Activated CD4-positive, CD25-positive, alpha-beta regulatory T cell treated with anti-CD3 and anti-CD28 coated beads, Interleukin-2, amount 50 U/mL, for 24 hours (primary cell): ENCODE measurements around the gene MLANA.

Experiments
- ATAC-seq, 2 donors: fragments of 150-1000 bp; cut with Tn5 transposase; one replicate each; pipeline ENCODE4 v1.10.0; 2021; ENCODE audit warnings: mild to moderate bottlenecking in 1 of 2, moderate library complexity in 1 of 2

Gene MLANA

DNA sequence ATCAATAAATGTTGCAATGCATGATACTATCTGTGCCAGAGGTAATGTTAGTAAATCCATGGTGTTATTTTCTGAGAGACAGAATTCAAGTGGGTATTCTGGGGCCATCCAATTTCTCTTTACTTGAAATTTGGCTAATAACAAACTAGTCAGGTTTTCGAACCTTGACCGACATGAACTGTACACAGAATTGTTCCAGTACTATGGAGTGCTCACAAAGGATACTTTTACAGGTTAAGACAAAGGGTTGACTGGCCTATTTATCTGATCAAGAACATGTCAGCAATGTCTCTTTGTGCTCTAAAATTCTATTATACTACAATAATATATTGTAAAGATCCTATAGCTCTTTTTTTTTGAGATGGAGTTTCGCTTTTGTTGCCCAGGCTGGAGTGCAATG is 18.2 kb downstream of the MLANA start:
- no peak for ATAC-seq

DNA sequence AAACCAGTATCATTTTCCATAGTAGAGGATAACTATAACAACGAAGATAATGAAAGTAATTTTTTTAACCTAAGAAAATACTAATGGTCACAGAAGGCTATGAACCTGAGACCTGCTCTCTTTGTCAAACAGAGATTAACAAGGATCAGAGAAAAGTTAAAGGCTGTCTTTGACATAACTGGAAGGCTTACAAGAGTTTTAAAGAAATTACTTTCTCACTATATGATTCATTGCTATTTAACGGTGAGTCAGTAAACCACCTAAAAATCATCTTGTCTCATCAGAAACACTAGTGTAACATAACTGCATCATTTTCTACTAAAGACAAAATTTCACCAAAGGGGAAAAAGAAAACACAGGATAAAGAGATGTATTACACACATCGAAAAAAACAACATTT is 19.3 kb downstream of the MLANA start:
- peak; percentile 82 to 89 for ATAC-seq

DNA sequence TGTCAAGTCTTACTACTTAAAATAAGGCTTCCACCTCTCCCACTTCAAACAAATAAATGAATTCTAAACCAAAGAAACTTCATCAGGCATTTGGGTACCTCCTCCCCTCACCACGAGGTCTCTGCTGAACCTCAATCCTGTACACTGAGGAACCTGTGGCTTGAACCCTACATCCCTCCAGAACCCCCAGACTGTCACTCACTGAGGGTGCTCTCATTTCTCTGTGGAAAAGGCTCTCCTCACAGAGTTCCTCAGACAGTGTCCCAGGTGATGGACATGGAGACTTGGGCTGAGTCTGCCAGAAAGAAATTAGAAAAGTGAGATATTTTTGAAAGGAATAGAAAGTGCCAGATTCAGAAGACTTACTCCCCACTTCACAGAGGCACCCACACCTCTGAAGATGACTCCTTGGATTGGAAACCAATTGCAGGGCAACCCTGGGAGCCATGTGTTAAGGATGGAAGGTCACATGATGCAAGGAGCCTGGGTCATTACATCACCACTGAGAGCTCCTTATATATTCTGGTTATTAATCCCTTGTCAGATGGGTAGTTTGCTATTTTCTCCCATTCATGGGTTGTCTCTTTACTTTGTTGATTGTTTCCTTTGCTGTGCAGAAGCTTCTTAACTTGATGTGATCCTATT is 19.8 kb downstream of the MLANA start:
- ATAC-seq: peak; percentile 54

DNA sequence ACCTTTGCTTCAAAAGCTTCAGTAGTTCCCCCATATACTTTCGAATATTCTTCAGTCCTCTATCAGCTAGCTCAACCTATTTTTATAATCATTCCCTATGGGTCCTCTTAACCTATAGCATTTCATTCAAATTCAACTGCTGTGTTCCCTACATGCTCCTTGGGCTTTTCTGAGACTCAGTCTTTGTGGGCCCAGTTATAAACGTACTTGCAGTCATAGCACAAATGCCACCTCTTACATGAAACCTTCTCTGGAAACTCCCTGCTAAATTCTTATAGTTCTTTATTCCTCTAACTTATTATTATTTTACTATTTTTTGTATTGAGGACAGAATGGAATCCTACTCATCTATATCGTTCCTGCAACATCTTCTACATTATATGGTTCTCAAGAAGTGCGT is 24.7 kb downstream of the MLANA start:
- no peak for ATAC-seq

DNA sequence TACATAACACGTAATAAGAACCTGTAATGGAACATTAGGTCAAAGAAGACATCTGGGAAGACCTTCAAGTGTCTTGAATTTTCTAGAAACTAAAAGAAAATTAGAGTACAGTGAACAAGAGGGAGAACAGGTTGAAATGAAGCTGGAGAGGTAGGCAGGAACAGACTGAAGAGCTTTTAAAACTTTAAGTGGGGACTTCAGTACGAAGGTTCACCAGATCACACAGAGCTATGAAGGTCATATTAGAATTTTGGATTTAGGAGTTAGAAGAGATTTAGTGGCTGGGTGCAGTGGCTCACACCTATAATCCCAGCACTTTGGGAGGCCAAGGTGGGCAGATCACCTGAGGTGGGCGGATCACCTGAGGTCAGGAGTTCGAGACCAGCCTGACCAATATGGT is 26.6 kb downstream of the MLANA start:
- no peak for ATAC-seq

DNA sequence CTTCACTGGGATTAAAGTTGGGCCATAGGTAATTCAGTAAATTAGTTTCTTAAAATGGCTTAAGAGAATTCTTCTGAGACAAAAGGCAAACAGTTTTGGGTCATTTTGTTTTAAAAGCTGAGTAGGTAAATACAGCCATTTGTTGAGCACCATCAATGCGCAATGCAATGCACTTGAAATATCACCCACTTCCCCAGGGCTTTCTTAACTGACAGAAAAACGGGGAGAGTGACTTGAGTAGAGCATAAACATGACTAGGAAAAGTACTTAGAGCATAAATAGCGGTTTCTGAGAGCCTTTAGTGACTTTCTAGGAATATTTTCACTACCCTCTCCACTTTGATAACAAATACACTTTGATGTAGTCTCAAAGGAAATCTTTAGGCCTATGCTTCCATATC is 27.2 kb downstream of the MLANA start:
- ATAC-seq: no peak

DNA sequence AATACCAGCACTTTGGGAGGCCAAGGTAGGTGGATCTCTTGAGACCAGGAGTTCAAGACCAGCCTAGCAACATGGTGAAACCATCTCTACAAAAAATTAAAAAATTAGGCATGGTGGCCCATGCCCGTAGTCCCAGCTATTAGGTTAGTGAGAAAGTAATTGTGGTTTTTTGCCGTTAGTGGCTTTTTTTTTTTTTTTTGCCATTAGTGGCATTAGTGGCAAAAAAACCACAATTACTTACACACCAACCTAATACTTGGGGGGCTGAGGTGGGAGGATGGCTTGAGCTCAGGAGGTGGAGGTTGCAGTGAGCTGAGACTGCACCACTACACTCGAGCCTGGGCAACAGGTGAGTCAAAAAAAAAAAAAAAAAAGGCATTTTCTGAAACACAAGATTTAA is 27.8 kb downstream of the MLANA start:
- ATAC-seq: no peak

DNA sequence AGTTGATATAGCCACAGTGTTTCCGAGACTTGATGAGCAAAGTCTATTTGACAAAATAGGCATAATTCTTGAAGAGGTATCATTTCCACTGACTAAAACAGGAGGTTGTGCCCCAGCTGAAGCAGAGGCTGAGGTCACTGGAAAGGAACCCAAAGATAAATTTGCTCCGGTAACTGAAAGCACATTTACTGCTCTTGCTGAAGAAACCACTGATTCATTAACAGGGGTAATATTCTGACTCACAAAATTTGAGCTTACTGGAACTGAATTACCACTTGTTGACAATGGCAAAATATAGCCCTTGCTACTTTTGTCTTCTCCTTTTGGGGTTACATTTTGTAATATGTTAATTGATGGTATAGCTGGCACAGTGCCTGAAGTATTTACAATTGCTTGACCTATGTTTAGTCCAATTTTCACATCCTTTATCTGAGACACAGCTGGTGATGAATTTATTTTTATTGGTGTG is 30.2 kb downstream of the MLANA start:
- ATAC-seq: peak; percentile 68 to 86

DNA sequence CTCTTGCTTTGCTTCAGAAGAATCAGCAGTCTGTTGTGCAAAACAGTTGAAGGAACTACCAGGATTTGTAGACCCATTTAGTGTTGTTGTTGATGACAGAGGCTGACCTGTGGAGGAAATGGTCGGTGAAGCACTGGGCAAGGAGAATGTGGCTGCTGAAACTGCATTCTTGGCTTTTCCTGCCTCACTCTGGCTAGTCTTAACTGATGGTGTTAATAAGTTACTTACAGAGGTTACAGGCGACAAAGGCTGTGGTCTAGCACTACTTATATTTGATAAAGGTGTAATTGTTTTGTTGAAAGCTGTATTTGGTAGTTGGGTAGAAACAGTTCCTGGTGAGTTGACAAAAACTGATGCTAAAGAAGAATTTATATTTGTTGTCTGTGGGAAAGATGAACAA is 31.5 kb downstream of the MLANA start:
- ATAC-seq: no peak

DNA sequence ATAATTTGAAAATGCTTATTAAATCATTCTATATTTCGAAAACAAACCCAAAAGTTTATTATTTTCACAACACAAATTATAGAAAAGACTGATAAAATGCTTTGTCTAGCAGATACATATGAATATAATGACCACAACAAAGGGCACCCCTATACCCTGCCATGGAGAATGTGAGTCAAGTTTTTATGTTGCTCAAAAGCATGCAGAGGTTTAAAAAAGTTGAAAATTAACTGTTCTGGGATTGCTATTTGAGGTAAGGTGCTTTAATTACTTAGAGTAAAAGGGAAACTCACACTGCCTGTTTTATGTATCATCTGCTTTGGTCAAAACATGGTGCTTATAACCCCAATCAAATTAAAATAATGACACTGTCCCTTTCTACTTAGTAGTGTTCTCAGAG is 41.0 kb downstream of the MLANA start:
- no peak for ATAC-seq

DNA sequence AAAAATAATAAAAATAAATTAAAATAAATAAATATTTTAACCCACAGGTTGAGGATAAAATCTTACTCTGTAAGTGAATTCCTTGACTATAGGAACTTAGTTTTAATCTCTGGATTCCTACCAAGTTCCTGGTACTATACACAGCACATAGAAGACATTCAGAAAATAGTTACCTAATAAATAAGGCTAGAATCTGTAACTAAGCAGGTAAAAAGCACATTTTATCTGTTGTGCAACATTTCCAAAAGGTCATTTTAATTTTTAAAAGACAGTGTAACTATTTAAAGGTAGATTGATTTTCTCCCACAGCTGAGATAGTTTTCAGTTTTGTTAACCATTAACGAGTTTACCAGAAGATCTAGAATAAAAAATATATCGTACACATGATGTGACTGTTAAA is 47.8 kb downstream of the MLANA start:
- ATAC-seq: no peak

DNA sequence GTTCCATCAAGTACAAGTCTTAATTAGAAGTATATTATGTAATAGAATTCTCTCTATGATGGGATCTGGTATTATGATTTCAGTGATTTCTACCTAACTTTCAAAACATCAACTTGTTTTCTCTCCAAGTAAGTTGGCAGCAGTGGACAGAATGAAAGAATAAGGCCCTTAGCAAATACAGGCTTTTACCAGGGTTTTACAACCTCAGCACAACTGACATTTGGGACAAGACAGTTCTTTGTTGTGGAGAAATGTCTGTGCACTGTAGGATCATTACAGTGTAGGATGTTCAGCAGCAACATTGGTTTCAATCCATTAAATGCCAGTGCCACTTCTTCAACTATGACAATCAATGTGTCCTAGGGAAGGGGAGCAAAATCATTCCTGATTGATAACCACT is 48.8 kb downstream of the MLANA start:
- no peak for ATAC-seq

DNA sequence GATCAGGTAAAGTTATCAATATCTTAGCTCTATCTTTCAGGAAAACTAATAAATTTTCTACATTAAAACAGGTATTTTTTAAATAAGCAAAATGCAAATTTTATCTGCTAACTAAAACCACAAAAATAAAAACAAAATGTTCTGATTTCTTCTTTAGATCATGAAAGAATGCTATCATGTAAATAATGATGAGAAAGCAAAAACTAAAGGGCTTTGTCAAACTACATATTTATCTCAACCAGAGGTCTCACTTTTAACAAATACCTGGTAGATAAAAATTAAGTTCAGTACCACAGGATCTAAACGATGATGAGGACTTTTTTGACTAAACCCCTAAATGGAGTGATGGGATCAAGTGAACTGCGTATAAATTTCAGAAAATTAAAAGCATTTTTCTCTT is 50.5 kb downstream of the MLANA start:
- no peak for ATAC-seq

DNA sequence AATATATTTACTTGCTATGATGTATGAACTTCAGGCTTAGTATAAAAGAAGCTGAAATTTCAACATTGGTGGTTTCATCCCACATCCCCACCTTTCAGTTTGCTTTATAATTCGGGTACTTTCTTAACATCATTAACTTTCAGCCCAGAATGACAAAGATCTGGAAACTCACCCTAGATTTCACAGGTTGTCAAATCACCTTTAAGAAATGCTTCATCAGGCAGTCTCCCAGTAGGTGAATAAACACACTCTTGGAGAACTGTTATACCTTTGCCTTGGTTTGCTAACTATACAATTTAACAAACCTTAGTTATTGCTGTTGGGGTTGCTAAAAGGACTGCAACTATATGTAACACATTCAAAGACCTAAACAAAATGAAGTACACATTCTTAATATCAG is 54.4 kb downstream of the MLANA start:
- no peak for ATAC-seq

DNA sequence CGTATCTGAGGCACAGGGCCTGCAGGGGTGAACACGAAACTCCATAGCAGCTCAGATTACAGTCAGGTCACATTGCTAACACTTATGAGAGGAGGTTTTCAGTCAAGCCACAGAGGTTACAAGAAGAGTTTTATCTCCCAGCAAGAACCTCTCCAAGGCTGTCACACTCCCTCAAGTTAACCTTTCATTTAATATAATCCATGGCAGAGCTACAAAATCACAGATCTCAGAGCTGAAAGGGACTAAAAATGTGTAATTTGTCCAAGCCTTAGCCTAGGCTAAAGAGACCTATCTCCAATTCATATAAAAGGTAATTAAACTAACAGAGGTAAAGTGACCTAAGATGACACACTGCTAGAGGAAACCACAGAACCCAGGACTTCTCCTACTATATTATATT is 57.2 kb downstream of the MLANA start:
- no peak for ATAC-seq

DNA sequence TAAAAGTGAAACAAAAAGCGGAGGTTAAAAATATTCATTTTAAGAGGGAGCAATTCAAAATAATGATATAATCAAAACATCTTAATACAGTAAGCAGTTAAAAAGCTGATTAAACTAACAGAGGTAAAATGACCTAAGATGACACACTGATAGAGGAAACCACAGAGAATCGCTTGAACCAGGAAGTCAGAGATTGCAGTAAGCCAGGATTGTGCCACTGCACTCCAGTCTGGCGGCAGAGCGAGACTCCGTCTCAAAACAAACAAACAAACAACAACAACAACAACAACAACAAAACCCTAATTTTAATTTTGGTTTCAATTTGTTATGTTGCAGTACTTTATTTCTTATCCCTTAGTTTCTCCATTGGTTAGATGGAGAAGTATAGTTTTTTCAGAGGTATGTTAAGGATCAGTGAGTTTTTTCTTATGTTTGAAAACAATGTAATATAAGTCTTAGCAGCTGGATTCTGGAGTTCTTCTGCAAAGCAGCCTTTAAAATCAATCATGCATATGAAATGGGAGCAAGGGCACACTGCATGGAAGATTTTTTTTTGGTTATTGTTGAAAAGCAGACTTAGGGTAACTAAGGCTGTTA is 58.5 kb downstream of the MLANA start:
- peak; percentile 80 to 84 for ATAC-seq

DNA sequence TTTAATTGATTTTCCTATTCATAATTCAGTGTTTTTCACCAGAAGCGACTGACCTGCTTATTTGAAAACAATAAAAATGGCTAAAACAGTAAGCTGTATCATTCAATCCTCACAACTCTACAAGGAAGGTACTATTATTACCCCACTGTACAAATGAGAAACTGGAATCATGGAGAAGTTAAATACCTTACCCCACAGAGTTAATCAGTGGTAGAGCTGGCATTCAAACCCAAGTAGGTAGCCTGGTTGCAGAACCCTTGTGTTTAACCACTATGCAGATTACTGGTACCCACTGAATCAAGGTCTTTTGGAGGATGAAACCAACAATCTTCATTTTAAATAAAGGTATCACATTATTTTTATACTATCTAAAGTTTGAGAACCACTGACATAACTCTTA is 59.6 kb downstream of the MLANA start:
- ATAC-seq: no peak

DNA sequence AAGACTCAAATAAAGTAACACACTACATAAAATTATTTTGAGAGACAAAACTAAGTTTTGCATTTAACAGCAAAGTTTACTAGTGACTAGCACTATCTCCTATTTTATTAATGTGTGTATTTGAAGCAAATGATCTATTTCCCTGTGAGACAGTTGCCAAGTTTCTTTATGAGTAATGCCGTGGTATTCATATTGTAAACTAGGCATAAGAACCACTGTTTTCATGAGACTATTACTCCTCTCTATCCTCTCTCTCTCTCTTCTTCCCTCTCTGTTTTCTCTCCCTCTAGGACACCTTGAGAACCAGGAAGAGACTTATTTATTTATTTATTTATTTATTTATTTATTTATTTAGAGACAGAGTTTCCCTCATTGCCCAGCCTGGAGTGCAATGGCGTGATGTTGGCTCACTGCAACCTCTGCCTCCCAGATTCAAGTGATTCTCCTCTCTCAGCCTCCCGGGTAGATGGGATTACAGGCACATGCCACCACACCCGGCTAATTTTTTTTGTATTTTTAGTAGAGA is 61.1 kb downstream of the MLANA start:
- ATAC-seq: no peak

DNA sequence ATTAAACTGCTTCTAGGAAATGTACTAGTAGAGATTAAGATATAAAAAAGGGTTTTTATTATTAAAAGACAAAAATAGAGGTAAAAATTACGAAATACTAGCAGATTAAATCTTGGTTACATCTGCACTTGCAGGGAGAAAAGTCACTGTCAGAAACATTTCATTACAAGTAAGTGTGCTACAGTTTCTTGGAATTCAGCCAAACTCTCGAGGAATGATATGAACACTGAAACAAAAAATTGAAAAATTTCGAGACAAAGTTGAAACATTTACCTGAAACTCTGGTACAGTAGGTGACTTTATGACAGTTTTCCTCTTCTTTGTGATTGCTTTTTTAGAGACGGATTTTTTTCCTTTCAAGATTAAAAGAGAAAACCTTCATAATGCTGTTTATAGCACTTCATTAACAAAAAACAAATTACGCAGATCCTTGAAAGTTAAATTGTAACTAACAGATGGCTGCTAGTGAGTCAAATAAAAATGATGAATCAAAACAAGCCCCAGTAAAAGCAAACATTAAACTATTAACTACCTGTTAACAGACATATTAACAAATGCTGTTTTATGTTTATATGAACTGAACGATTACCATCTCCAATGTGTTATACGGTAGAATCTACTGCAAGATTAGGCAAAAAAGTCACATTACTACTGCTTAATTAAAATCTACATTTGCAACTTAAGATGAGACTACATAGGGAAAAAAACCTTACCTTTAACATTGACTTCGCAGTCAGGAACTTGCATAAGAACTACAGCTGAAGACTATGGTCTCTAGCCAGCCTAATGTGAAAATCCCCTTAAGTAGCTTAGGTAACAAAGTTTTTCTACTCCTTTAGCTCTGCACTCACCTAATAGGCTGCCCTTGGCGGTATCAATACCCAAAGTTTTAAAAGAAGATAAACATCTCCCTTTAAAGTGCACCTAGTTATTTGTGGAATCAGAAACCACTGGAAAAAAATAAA is 63.3 kb downstream of the MLANA start:
- no peak for ATAC-seq

DNA sequence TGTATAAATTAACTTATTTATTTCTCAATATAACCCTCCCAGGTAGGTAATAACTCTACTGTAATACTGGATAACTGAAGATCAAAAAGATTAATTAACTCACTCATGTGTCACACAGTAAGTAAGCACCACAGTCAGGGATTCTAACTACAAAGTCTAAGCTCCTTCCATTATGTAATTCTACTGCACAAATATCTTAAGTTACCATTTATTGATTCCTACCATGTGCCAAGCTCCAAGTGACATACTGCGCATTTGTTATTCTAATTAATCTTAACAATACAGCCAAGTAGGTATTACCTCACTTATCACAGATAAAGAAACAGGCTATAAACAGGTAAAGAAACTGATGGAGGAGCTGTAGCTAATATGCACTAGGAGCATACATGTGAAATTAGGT is 66.5 kb downstream of the MLANA start:
- ATAC-seq: no peak

DNA sequence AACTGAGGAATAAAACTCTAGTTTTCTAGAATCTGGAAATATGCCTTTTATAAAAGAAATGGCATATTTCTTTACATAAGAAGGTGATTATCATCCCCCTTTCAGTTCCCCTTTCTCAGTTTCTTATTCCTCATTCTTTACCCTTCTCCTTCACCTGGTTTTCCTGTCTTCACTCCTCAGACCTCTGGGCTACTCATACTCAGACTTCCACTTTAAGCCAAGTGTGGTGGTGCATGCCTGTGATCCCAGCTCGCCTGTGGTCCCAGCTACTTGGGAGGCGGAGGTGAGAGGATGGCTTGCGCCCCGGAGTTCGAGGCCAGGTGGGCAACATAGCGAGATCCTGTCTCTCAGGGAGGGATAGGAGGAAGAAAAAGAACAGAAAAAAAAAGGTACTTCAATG is 67.6 kb downstream of the MLANA start:
- no peak for ATAC-seq
